T-helper 2 cell treated with Interferon-gamma antibody and Interleukin-4, amounts not matched to agents 5 μg/mL and 100 μg/mL, for 36 hours (primary cell): ENCODE results near the gene LILRA6.
"Not testable (repeated sequence)": the region's sequence is repeated elsewhere in the genome, so short reads cannot be mapped to it uniquely, and the experiment has no call there.

Source experiments
- DNase-seq: peaks from one replicate; pipeline ENCODE4 v3.0.0; 2021; ENCODE audit warnings: low spot score
- H3K27ac Mint-ChIP-seq: one replicate; pipeline ENCODE4 v1.8.0; 2021; ENCODE audit warnings: mild to moderate bottlenecking, mixed read lengths
- H3K27me3 Mint-ChIP-seq: one replicate; pipeline ENCODE4 v1.8.0; 2021; ENCODE audit warnings: low read depth, mixed read lengths
- H3K36me3 Mint-ChIP-seq: one replicate; pipeline ENCODE4 v1.8.0; 2021; ENCODE audit warnings: low read depth, mixed read lengths
- H3K4me1 Mint-ChIP-seq: one replicate; pipeline ENCODE4 v1.8.0; 2021; ENCODE audit warnings: low read depth, mixed read lengths
- H3K4me3 Mint-ChIP-seq: one replicate; pipeline ENCODE4 v1.8.0; 2022; ENCODE audit warnings: mild to moderate bottlenecking, moderate library complexity, mixed read lengths
- H3K9me3 Mint-ChIP-seq: one replicate; pipeline ENCODE4 v1.8.0; 2021; ENCODE audit warnings: mixed read lengths

The LILRA6 gene

DNA sequence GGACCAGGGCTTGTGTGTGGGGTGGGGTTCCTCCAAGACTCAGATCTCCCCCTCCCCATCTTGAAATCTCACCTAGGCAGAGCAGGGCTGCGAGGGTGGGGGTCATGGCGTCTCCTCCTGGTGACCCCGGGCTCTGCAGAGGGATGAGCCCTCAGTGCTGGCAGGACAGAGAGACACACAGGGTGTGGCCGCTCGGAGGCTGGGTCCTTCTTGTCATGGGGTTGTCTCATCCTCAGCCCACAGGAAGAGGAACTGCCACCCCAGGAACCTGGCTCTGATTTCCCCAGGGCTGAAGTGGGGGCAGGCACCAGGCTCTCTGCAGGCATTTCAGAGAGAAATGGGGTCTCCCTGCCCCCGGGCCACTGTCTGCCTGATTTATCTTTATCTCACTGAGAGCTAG is at the start of gene LILRA6:
Gene LILRA6 (minus strand): TSS at position 145 of the 400 bp plus-strand sequence.
- H3K27ac Mint-ChIP-seq, H3K9me3 Mint-ChIP-seq, H3K4me3 Mint-ChIP-seq, H3K27me3 Mint-ChIP-seq, DNase-seq, H3K36me3 Mint-ChIP-seq, H3K4me1 Mint-ChIP-seq: not testable (repeated sequence)

GRCh38 chr19:54289160-54289559 is 46.6 kb upstream of the LILRA6 start:
- H3K27me3 Mint-ChIP-seq, H3K4me1 Mint-ChIP-seq, DNase-seq, H3K36me3 Mint-ChIP-seq, H3K4me3 Mint-ChIP-seq, H3K9me3 Mint-ChIP-seq, H3K27ac Mint-ChIP-seq: not testable (repeated sequence)

- peaks cover 5% of the 10 kb centered on the region for H3K4me1 Mint-ChIP-seq
- no peak for DNase-seq
- H3K9me3 Mint-ChIP-seq: no peaks in the 10 kb centered on the region
- no peaks in the 10 kb centered on the region for H3K36me3 Mint-ChIP-seq
- H3K27me3 Mint-ChIP-seq: peaks cover 19% of the 10 kb centered on the region
- H3K27ac Mint-ChIP-seq: no peak overlapping the region
- no peak overlapping the region for H3K4me3 Mint-ChIP-seq
These were observed 44.9 kb upstream of the LILRA6 start for GRCh38 chr19:54287456-54287855.

GRCh38 chr19:54286283-54286682 is 43.7 kb upstream of the LILRA6 start:
- H3K27ac Mint-ChIP-seq, H3K4me3 Mint-ChIP-seq, H3K36me3 Mint-ChIP-seq, DNase-seq, H3K9me3 Mint-ChIP-seq, H3K4me1 Mint-ChIP-seq: not testable (repeated sequence)
- peaks cover 28% of the 10 kb centered on the region for H3K27me3 Mint-ChIP-seq

- H3K4me1 Mint-ChIP-seq, H3K9me3 Mint-ChIP-seq, H3K4me3 Mint-ChIP-seq, H3K36me3 Mint-ChIP-seq, DNase-seq, H3K27ac Mint-ChIP-seq: not testable (repeated sequence)
- peaks cover 28% of the 10 kb centered on the region for H3K27me3 Mint-ChIP-seq
These were observed 43.0 kb upstream of the LILRA6 start for GRCh38 chr19:54285427-54286056.

DNA sequence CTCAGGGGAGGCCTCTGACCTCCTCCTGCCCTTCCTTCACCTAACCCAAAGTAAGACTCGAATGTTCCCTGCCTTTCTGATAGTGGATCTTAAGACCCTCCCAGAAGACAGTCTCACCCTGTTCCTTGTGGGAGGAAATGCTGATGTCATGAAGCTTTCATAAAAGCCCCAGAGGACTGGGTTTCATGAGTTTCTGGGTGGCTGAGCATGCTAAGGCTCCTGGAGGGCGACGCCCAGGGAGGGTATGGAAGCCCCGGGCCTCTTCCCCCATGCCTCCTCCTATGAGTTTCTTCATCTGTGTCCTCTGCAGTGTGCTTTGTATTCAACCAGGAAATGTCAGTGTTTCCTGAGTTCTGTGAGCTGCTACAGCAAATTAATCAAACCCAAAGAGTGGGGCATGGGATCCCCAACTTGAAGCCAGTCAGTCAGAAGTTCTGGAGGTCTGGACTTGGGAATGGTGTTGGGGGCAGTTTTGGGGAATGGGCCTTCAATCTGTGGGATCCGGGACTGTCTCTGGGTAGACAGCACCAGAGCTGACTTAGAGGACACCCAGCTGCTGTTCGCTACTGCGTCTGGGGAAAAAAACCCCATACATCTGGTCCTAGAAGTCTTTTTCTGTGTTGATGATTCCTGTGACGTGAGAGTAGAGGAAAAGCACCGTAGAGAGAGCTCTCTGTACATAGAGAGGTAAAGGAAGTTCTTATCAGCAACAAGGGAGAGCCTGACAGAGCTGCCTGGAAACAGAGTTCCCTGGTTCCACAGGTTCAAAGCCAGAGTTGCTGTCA is 40.3 kb upstream of the LILRA6 start:
- no peaks in the 10 kb centered on the region for H3K36me3 Mint-ChIP-seq
- peaks cover 29% of the 10 kb centered on the region for H3K27me3 Mint-ChIP-seq
- H3K9me3 Mint-ChIP-seq: no peaks in the 10 kb centered on the region
- no peak overlapping the region for H3K27ac Mint-ChIP-seq
- H3K4me3 Mint-ChIP-seq: no peak overlapping the region
- H3K4me1 Mint-ChIP-seq: peaks cover 5% of the 10 kb centered on the region
- no peak for DNase-seq

GRCh38 chr19:54281729-54282075 is 39.1 kb upstream of the LILRA6 start:
- H3K27me3 Mint-ChIP-seq: peaks cover 29% of the 10 kb centered on the region
- not testable (repeated sequence) for H3K27ac Mint-ChIP-seq, DNase-seq, H3K9me3 Mint-ChIP-seq, H3K4me1 Mint-ChIP-seq, H3K36me3 Mint-ChIP-seq, H3K4me3 Mint-ChIP-seq

DNA sequence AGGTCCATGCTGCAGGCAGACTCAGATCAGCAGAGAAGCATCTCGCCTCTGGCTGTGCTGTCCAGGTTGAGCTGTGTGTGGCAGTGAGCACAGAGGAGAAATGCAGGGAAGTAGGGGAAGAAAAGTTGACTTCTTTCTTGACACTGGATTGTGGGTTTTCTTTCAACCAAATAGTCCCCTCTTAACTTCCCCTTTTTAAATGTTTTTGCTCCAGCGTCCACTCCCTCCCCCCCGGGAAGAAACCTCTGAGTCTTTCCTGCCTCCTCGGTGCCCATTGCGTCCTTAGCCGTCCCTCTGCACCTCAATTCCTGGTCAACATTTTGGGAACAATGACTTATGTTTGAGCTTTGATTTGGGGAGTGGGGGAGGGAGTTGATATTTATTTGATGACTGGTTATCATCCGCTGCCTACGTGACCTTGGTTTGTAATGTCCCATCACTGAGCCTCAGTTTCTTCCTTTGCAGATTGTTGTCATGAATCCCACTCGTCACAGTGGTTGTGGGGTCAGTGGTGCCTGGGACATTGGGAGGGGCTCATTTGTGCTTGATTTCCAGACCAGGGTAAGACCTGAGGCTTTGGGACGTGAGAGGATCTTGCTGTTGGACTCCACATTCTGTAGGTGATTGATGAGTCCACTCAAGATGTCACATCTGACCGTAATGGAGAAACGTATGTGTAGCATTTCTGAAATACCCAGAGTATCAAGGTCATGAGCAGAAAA is 38.6 kb upstream of the LILRA6 start, which contains the start of gene LILRB2:
Gene LILRB2 (minus strand): TSS at position 104 of the 722 bp plus-strand sequence. CDS start 614 bp downstream, outside the sequence.
- Mint-ChIP-seq H3K27me3 (peaks cover 29% of the 10 kb centered on the region), H3K36me3 (no peaks in the 10 kb centered on the region), H3K4me1 (peaks cover 5% of the 10 kb centered on the region), H3K4me3 (no peak within 1 kb of the TSS), H3K27ac (no peak within 1 kb of the TSS), H3K9me3 (no peaks in the 10 kb centered on the region)
- no peak for DNase-seq

DNA sequence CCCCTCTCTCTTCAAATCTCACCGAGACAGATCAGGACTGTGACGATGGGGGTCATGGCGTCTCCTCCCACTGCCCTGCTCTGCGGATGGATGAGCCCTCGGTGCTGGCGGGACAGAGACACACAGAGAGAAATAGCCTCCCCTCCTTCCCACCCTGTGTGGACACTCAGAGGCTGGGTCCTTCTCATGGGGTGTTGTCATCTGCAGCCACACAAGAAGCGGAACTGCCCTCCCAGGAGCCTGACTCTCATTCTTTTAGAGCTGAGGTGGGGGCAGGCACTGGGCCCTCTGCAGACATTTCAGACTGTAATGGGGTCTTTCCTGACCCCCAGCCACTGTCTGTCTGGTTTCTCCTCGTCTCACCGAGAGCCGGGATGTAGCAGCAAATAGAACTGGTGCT is 37.9 kb upstream of the LILRA6 start:
- not testable (repeated sequence) for H3K4me3 Mint-ChIP-seq, H3K27ac Mint-ChIP-seq, DNase-seq, H3K4me1 Mint-ChIP-seq, H3K36me3 Mint-ChIP-seq, H3K9me3 Mint-ChIP-seq
- H3K27me3 Mint-ChIP-seq: peaks cover 29% of the 10 kb centered on the region

- H3K4me3 Mint-ChIP-seq: not testable (repeated sequence)
- H3K27me3 Mint-ChIP-seq: peaks cover 29% of the 10 kb centered on the region
These were observed 37.4 kb upstream of the LILRA6 start for GRCh38 chr19:54280025-54280424.

GRCh38 chr19:54279406-54279962 is 36.9 kb upstream of the LILRA6 start:
- Mint-ChIP-seq H3K4me3 (no peak overlapping the region), H3K4me1 (peaks cover 5% of the 10 kb centered on the region), H3K27ac (no peak overlapping the region), H3K36me3 (no peaks in the 10 kb centered on the region), H3K9me3 (no peaks in the 10 kb centered on the region), H3K27me3 (peaks cover 25% of the 10 kb centered on the region)
- no peak for DNase-seq

More at GRCh38 chr19:54280025-54280424, 37.4 kb upstream of the LILRA6 start:
- not testable (repeated sequence) for DNase-seq, H3K9me3 Mint-ChIP-seq, H3K36me3 Mint-ChIP-seq, H3K27ac Mint-ChIP-seq, H3K4me1 Mint-ChIP-seq

GRCh38 chr19:54278571-54279195 is 36.1 kb upstream of the LILRA6 start:
- not testable (repeated sequence) for DNase-seq, H3K27ac Mint-ChIP-seq, H3K36me3 Mint-ChIP-seq, H3K4me1 Mint-ChIP-seq, H3K9me3 Mint-ChIP-seq, H3K4me3 Mint-ChIP-seq
- H3K27me3 Mint-ChIP-seq: peaks cover 23% of the 10 kb centered on the region

- not testable (repeated sequence) for H3K4me1 Mint-ChIP-seq, H3K27ac Mint-ChIP-seq, H3K36me3 Mint-ChIP-seq, DNase-seq, H3K4me3 Mint-ChIP-seq, H3K9me3 Mint-ChIP-seq
- H3K27me3 Mint-ChIP-seq: peaks cover 23% of the 10 kb centered on the region
These were observed 35.5 kb upstream of the LILRA6 start for GRCh38 chr19:54278056-54278455.
